HG03108 (cell line): ENCODE measurements around the gene ARIH1.

Experiments used
- ATAC-seq: cut with Tn5 transposase; IDR thresholded peaks from one replicate; pipeline ENCODE4 v1.9.1; 2021; ENCODE audit warnings: moderate library complexity; ENCODE audit not compliant: unreplicated experiment

ARIH1 gene

GRCh38 chr15:72536506-72536905 is 62.4 kb downstream of the ARIH1 start:
- ATAC-seq: no peak

GRCh38 chr15:72538931-72539330 is 64.8 kb downstream of the ARIH1 start:
- no peak for ATAC-seq

- no peak for ATAC-seq
Measured at GRCh38 chr15:72540606-72541237, 66.6 kb downstream of the ARIH1 start.

- no peak for ATAC-seq
Measured at GRCh38 chr15:72541674-72542073, 67.5 kb downstream of the ARIH1 start.

- no peak for ATAC-seq
Measured at GRCh38 chr15:72545156-72545555, 71.0 kb downstream of the ARIH1 start.

- ATAC-seq: no peak
Measured at GRCh38 chr15:72554471-72555425, 80.6 kb downstream of the ARIH1 start.

GRCh38 chr15:72559781-72560180 is 85.7 kb downstream of the ARIH1 start:
- ATAC-seq: no peak

GRCh38 chr15:72560458-72560857 is 86.3 kb downstream of the ARIH1 start:
- no peak for ATAC-seq

- no peak for ATAC-seq
Measured at GRCh38 chr15:72562386-72562785, 88.3 kb downstream of the ARIH1 start.

GRCh38 chr15:72562878-72563277 is 88.7 kb downstream of the ARIH1 start:
- ATAC-seq: no peak

- ATAC-seq: no peak
Measured at GRCh38 chr15:72564091-72564490, 90.0 kb downstream of the ARIH1 start.

GRCh38 chr15:72566973-72567372 is 92.8 kb downstream of the ARIH1 start:
- ATAC-seq: no peak

- ATAC-seq: no peak
Measured at GRCh38 chr15:72570059-72570458, 95.9 kb downstream of the ARIH1 start.

- ATAC-seq: no peak
Measured at GRCh38 chr15:72579814-72580213, 105.7 kb downstream of the ARIH1 start.

- ATAC-seq: no peak
Measured at GRCh38 chr15:72584006-72584405, 109.9 kb downstream of the ARIH1 start.

GRCh38 chr15:72585025-72585424 is 110.9 kb downstream of the ARIH1 start:
- no peak for ATAC-seq

- ATAC-seq: no peak
Measured at GRCh38 chr15:72585476-72586058, 111.4 kb downstream of the ARIH1 start.

- no peak for ATAC-seq
Measured at GRCh38 chr15:72588096-72588495, 114.0 kb downstream of the ARIH1 start.

GRCh38 chr15:72590427-72590826 is 116.3 kb downstream of the ARIH1 start:
- no peak for ATAC-seq

- ATAC-seq: no peak
Measured at GRCh38 chr15:72591361-72591760, 117.2 kb downstream of the ARIH1 start.

GRCh38 chr15:72592097-72592496 is 118.0 kb downstream of the ARIH1 start:
- ATAC-seq: no peak

GRCh38 chr15:72592676-72593075 is 118.5 kb downstream of the ARIH1 start:
- no peak for ATAC-seq
